HepG2 (cell line): Measurements from ENCODE around the gene RAB30. TPM values are rescaled to one million over a fixed set of nuclear protein-coding genes. Genes with fewer than 3 reads are reported as not detected.

Experiments
- BRCA1 ChIP-seq: sonication (generic); formaldehyde crosslinking; IDR thresholded peaks from 2 replicates; pipeline ENCODE4 v1.4.0; 2020; ENCODE audit warnings: missing genetic modification reagents
- FOXA1 ChIP-seq, 2 experiments: fragments of 450-650 bp in 1 of 2; sonication (generic) in 1 of 2; formaldehyde crosslinking in 1 of 2; IDR thresholded peaks; 2 replicates each; pipeline versions ENCODE4 v1.4.0 to v1.6.1; 2016 to 2020; ENCODE audit warnings: missing genetic modification reagents in 1 of 2
- HCFC1 ChIP-seq: fragments of 150-350 bp; IDR thresholded peaks from 2 replicates; pipeline ENCODE4 v1.6.1; 2014; ENCODE audit warnings: low read depth, low read length
- HIVEP1 ChIP-seq: sonication (generic); formaldehyde crosslinking; IDR thresholded peaks from 2 replicates; pipeline ENCODE4 v1.4.0; 2020; ENCODE audit warnings: mild to moderate bottlenecking, missing genetic modification reagents
- HOXD1 ChIP-seq: sonication (generic); formaldehyde crosslinking; IDR thresholded peaks from 2 replicates; pipeline ENCODE4 v1.5.0; 2020; ENCODE audit warnings: missing genetic modification reagents
- KDM5A ChIP-seq: fragments of 200-600 bp; sonication (generic); IDR thresholded peaks from 2 replicates; pipeline ENCODE4 v1.7.0; 2018; ENCODE audit warnings: antibody characterized with exemption, mild to moderate bottlenecking, low read length, borderline replicate concordance
- KLF13 ChIP-seq: sonication (generic); formaldehyde crosslinking; IDR thresholded peaks from 2 replicates; pipeline ENCODE4 v1.4.0; 2020; ENCODE audit warnings: mild to moderate bottlenecking, missing genetic modification reagents
- MED1 ChIP-seq: sonication (generic); formaldehyde crosslinking; IDR thresholded peaks from 2 replicates; pipeline ENCODE4 v1.4.0; 2020; ENCODE audit warnings: missing genetic modification reagents
- NFYB ChIP-seq: sonication (generic); formaldehyde crosslinking; IDR thresholded peaks from 2 replicates; pipeline ENCODE4 v1.4.0; 2020; ENCODE audit warnings: missing genetic modification reagents
- NONO ChIP-seq, 2 experiments: fragments of 450-650 bp in 1 of 2; sonication (generic) in 1 of 2; formaldehyde crosslinking in 1 of 2; IDR thresholded peaks in 1 of 2; conservative IDR thresholded peaks in 1 of 2; 2 replicates each; pipeline versions ENCODE4 v1.6.1 to v1.8.0; 2017 to 2022; ENCODE audit warnings: mild to moderate bottlenecking in 1 of 2, missing genetic modification reagents in 1 of 2, moderate library complexity in 1 of 2
- SATB2 ChIP-seq: sonication (generic); formaldehyde crosslinking; IDR thresholded peaks from 2 replicates; pipeline ENCODE4 v1.5.0; 2020; ENCODE audit warnings: missing genetic modification reagents
- SRSF9 ChIP-seq: fragments of 200-400 bp; formaldehyde crosslinking; IDR thresholded peaks from 2 replicates; pipeline ENCODE4 v1.6.1; 2018; ENCODE audit warnings: borderline replicate concordance, mild to moderate bottlenecking, low read depth, low read length; ENCODE audit not compliant: insufficient read depth, poor library complexity, severe bottlenecking
- TOPORS ChIP-seq: sonication (generic); formaldehyde crosslinking; IDR thresholded peaks from 2 replicates; pipeline ENCODE4 v1.8.0; 2023; ENCODE audit warnings: mild to moderate bottlenecking, missing genetic modification reagents
- ZKSCAN5 ChIP-seq: sonication (generic); formaldehyde crosslinking; IDR thresholded peaks from 2 replicates; pipeline ENCODE4 v1.5.1; 2020; ENCODE audit warnings: mild to moderate bottlenecking, missing genetic modification reagents
- ZNF124 ChIP-seq: sonication (generic); formaldehyde crosslinking; IDR thresholded peaks from 2 replicates; pipeline ENCODE4 v1.4.0; 2020; ENCODE audit warnings: missing genetic modification reagents
- ZNF296 ChIP-seq: sonication (generic); formaldehyde crosslinking; conservative IDR thresholded peaks from 2 replicates; pipeline ENCODE4 v1.5.0; 2020; ENCODE audit warnings: mild to moderate bottlenecking, missing genetic modification reagents
- ZNF383 ChIP-seq: sonication (generic); formaldehyde crosslinking; IDR thresholded peaks from 2 replicates; pipeline ENCODE4 v1.4.0; 2020; ENCODE audit warnings: missing genetic modification reagents, mild to moderate bottlenecking, borderline replicate concordance
- ZNF678 ChIP-seq: sonication (generic); formaldehyde crosslinking; IDR thresholded peaks from 2 replicates; pipeline ENCODE4 v1.4.0; 2020; ENCODE audit warnings: mild to moderate bottlenecking, missing genetic modification reagents
- ZNF7 ChIP-seq: IDR thresholded peaks from 2 replicates; pipeline ENCODE4 v1.6.1; 2016; ENCODE audit warnings: missing biosample characterization, missing genetic modification reagents
- ZSCAN31 ChIP-seq: sonication (generic); formaldehyde crosslinking; IDR thresholded peaks from 2 replicates; pipeline ENCODE4 v1.5.0; 2020; ENCODE audit warnings: low read depth, mild to moderate bottlenecking, missing genetic modification reagents
- ZSCAN9 ChIP-seq: IDR thresholded peaks from 2 replicates; pipeline ENCODE4 v1.6.1; 2016; ENCODE audit warnings: borderline replicate concordance
- polyA plus RNA-seq, 8 experiments: library from polyadenylated mRNA; depleted of rRNA in 3 of 8; stranded (reverse) in 7 of 8; unstranded in 1 of 8; fragments of >200 nt; fragmentation: Illumina TruSeq in 4 of 8; extraction: Trizol in 4 of 8; gene quantifications; 2 replicates each; pipeline versions ENCODE4 v1.2.1 to v1.2.3, GENCODE V29; 2011 to 2016; ENCODE audit warnings: low read depth in 4 of 8, missing spikeins in 1 of 8, mixed read lengths in 1 of 8; ENCODE audit not compliant: insufficient read depth in 1 of 8
- total RNA-seq, 5 experiments: library from RNA; depleted of rRNA; stranded (reverse); fragments of >200 nt; fragmentation: Illumina TruSeq; extraction: Trizol; gene quantifications; 2 replicates each; pipeline ENCODE4 v1.2.3, GENCODE V29; 2016; ENCODE audit warnings: low read depth in 1 of 5
- TF ChIP-seq, protein P1 (sequence below): sonication (generic); formaldehyde crosslinking; IDR thresholded peaks from 2 replicates; pipeline ENCODE4 v1.5.1; 2020; ENCODE audit warnings: missing genetic modification reagents, mild to moderate bottlenecking, borderline replicate concordance
- TF ChIP-seq, protein P2 (sequence below): sonication (generic); formaldehyde crosslinking; IDR thresholded peaks from 2 replicates; pipeline ENCODE4 v1.8.1; 2022; ENCODE audit warnings: mild to moderate bottlenecking, missing genetic modification reagents
- TF ChIP-seq, protein P3 (sequence below): sonication (generic); formaldehyde crosslinking; IDR thresholded peaks from 2 replicates; pipeline ENCODE4 v1.4.0; 2020; ENCODE audit warnings: mild to moderate bottlenecking, missing genetic modification reagents
- TF ChIP-seq, protein P4 (sequence below), 2 experiments: sonication (generic) in 1 of 2; formaldehyde crosslinking in 1 of 2; IDR thresholded peaks; 2 replicates each; pipeline versions ENCODE4 v1.5.1 to v1.6.1; 2011 to 2020; ENCODE audit warnings: borderline replicate concordance in 1 of 2, low read depth in 1 of 2, low read length in 1 of 2, mild to moderate bottlenecking in 1 of 2, missing genetic modification reagents in 1 of 2, moderate library complexity in 1 of 2

Gene RAB30
- total and polyA plus RNA-seq, 2 of the 13 experiments (the other 11 are each of a cell fraction or from before 2014, with no cell fraction given), result 3.7 to 5.0 TPM

DNA sequence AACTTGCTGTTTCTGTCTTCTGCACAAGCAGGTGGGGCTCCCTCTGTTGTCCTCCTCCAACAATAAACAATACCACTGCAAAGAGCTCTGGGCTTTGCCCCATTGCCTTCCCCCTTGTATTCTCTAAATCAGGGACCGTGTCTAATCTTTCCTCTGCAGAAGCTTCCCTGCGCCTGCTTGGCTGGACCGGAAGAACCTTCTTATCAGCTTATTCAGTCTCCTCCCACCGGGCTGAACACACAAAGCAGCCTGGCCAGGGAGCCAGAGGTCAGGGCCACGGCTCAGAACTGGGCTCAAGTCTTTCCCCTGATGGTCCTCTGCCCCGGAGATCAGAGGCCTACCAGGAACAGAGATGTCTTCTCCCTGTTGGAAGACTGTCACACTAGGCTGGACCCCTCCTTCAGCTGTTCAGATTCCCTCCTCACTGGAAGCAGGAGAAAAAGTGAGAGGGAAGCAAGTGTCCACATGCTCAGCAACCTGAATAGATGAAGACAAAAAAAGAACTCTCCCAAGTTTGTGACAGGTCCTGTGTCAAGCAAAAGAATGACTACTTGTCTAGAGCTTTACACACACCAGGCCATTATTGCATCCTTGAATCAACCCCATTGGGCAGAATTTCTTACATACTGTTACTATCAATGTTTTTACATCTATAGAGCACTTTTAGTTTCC is 63.7 kb downstream of the RAB30 start (continued):
- TF ChIP-seq, protein P1, sequence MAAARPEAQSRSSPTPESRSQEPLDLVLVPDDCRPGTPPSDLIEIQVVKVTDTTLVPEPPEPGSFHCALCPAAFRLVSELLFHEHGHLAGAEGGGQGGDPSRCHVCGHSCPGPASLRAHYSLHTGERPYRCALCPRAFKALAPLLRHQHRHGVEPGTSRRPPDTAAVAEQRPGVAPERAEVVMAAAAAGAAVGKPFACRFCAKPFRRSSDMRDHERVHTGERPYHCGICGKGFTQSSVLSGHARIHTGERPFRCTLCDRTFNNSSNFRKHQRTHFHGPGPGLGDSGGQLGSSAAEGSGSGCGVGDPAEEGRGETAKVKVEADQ (CRISPR knock-in tag), result no peak
- TF ChIP-seq, protein P2, sequence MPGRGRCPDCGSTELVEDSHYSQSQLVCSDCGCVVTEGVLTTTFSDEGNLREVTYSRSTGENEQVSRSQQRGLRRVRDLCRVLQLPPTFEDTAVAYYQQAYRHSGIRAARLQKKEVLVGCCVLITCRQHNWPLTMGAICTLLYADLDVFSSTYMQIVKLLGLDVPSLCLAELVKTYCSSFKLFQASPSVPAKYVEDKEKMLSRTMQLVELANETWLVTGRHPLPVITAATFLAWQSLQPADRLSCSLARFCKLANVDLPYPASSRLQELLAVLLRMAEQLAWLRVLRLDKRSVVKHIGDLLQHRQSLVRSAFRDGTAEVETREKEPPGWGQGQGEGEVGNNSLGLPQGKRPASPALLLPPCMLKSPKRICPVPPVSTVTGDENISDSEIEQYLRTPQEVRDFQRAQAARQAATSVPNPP (CRISPR knock-in tag), result peak; percentile 39; the same call in 1 of the 2 replicates
- TF ChIP-seq, protein P3, sequence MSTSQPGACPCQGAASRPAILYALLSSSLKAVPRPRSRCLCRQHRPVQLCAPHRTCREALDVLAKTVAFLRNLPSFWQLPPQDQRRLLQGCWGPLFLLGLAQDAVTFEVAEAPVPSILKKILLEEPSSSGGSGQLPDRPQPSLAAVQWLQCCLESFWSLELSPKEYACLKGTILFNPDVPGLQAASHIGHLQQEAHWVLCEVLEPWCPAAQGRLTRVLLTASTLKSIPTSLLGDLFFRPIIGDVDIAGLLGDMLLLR (CRISPR knock-in tag), result no peak
- no peak for TF ChIP-seq HIVEP1 (CRISPR knock-in tag)
- no peak for TF ChIP-seq FOXA1 (IDR thresholded peaks at IDR 0.05)
- peak; percentile 74 for TF ChIP-seq FOXA1 (CRISPR knock-in tag; IDR thresholded peaks at IDR 0.05)
- TF ChIP-seq TOPORS (CRISPR knock-in tag), result no peak
- peak; percentile 60; the same call in 1 of the 2 replicates for TF ChIP-seq BRCA1
- no peak for TF ChIP-seq KLF13
- TF ChIP-seq NFYB (CRISPR knock-in tag), result no peak
- TF ChIP-seq HCFC1, result no peak
- TF ChIP-seq ZNF7 (CRISPR knock-in tag), result no peak
- no peak for TF ChIP-seq SATB2 (CRISPR knock-in tag)
- TF ChIP-seq MED1 (CRISPR knock-in tag), result peak; percentile 82
- TF ChIP-seq ZSCAN31 (CRISPR knock-in tag), result no peak; the same call in 1 of the 2 replicates
- TF ChIP-seq ZSCAN9 (CRISPR knock-in tag), result no peak
- TF ChIP-seq, protein P4, sequence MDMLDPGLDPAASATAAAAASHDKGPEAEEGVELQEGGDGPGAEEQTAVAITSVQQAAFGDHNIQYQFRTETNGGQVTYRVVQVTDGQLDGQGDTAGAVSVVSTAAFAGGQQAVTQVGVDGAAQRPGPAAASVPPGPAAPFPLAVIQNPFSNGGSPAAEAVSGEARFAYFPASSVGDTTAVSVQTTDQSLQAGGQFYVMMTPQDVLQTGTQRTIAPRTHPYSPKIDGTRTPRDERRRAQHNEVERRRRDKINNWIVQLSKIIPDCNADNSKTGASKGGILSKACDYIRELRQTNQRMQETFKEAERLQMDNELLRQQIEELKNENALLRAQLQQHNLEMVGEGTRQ (IDR thresholded peaks at IDR 0.05; ENCODE audit: low read depth, low read length), result no peak
- TF ChIP-seq, protein P4 (CRISPR knock-in tag; IDR thresholded peaks at IDR 0.05; ENCODE audit: borderline replicate concordance), result no peak
- TF ChIP-seq ZNF383 (CRISPR knock-in tag), result 0 out of 2 replicates have a peak, but pooled peaks have one; percentile 31
- no peak for TF ChIP-seq ZNF678
- no peak for TF ChIP-seq SRSF9
- no peak for TF ChIP-seq ZKSCAN5 (CRISPR knock-in tag)
- 0 out of 2 replicates have a peak, but pooled peaks have one; percentile 70 for TF ChIP-seq ZNF124 (CRISPR knock-in tag)
- TF ChIP-seq ZNF296 (CRISPR knock-in tag), result no peak
- no peak for TF ChIP-seq NONO (IDR thresholded peaks at IDR 0.05)
- peak; percentile 55; the same call in 1 of the 2 replicates for TF ChIP-seq NONO (CRISPR knock-in tag; conservative IDR thresholded peaks at IDR 0.05)
- peak; percentile 76; the same call in 1 of the 2 replicates for TF ChIP-seq HOXD1 (CRISPR knock-in tag)
- no peak for TF ChIP-seq KDM5A
